HEK293 (cell line): ENCODE results near the gene SYNCRIP.

Experiments
- GLI2 ChIP-seq: fragments of 450-650 bp; formaldehyde crosslinking; IDR thresholded peaks from 2 replicates; pipeline ENCODE4; 2017; ENCODE audit warnings: missing biosample characterization, missing genetic modification characterization, low read depth, borderline replicate concordance
- KLF16 ChIP-seq: fragments of 450-650 bp; formaldehyde crosslinking; IDR thresholded peaks from 2 replicates; pipeline ENCODE4 v1.5.1; 2017; ENCODE audit warnings: missing biosample characterization, missing genetic modification characterization
- MYNN ChIP-seq: fragments of 450-650 bp; formaldehyde crosslinking; IDR thresholded peaks from 2 replicates; pipeline ENCODE4 v1.5.1; 2016; ENCODE audit warnings: missing biosample characterization, missing genetic modification characterization, borderline replicate concordance
- OSR2 ChIP-seq: fragments of 450-650 bp; formaldehyde crosslinking; IDR thresholded peaks from 2 replicates; pipeline ENCODE4 v1.5.1; 2016; ENCODE audit warnings: missing biosample characterization, missing genetic modification characterization
- ZNF24 ChIP-seq: fragments of 450-650 bp; formaldehyde crosslinking; IDR thresholded peaks from 2 replicates; pipeline ENCODE4 v1.5.1; 2016; ENCODE audit warnings: missing biosample characterization, missing genetic modification characterization
- ZNF274 ChIP-seq, 2 experiments: fragments of 200-500 bp in 1 of 2; fragments of 450-650 bp in 1 of 2; sonication (Bioruptor generic) in 1 of 2; formaldehyde crosslinking in 1 of 2; IDR thresholded peaks; 2 replicates each; pipeline versions ENCODE4 v1.5.1 to v1.6.1; 2014 to 2016; ENCODE audit warnings: borderline replicate concordance in 1 of 2, inconsistent platforms in 1 of 2, low read length in 1 of 2, missing biosample characterization in 1 of 2, missing genetic modification characterization in 1 of 2
- TF ChIP-seq, protein P1 (sequence below): fragments of 450-650 bp; formaldehyde crosslinking; IDR thresholded peaks from 2 replicates; pipeline ENCODE4 v1.5.1; 2016; ENCODE audit warnings: missing biosample characterization, missing genetic modification characterization
- TF ChIP-seq, protein P2 (sequence below): fragments of 450-650 bp; formaldehyde crosslinking; IDR thresholded peaks from 2 replicates; pipeline ENCODE4 v1.5.1; 2016; ENCODE audit warnings: missing biosample characterization, missing genetic modification characterization
- TF ChIP-seq, protein P3 (sequence below): fragments of 450-650 bp; formaldehyde crosslinking; IDR thresholded peaks from 2 replicates; pipeline ENCODE4 v1.5.1; 2017; ENCODE audit warnings: missing biosample characterization, missing genetic modification characterization

DNA sequence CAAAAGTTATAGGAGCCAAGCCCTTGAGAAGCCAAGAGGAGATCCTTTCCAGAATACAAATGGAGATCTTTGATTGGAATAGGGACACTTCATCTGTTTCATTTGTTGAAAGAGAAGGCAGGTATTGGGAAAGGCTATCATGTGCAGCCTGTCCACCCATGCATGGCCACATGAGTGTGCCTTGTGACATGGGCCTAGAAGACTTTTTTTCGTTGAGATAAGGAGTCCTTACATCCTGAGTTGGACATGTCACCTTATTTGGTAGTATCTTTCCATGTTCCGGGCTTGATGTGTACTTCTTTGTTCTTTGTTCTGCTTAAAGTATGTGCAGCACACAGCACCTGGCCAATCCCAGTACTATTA is 42.1 kb upstream of the SYNCRIP start:
- no peak for TF ChIP-seq MYNN (tag by site-specific recombination)
- TF ChIP-seq KLF16 (tag by site-specific recombination): no peak
- no peak for TF ChIP-seq ZNF24 (tag by site-specific recombination)
- TF ChIP-seq, protein P1, sequence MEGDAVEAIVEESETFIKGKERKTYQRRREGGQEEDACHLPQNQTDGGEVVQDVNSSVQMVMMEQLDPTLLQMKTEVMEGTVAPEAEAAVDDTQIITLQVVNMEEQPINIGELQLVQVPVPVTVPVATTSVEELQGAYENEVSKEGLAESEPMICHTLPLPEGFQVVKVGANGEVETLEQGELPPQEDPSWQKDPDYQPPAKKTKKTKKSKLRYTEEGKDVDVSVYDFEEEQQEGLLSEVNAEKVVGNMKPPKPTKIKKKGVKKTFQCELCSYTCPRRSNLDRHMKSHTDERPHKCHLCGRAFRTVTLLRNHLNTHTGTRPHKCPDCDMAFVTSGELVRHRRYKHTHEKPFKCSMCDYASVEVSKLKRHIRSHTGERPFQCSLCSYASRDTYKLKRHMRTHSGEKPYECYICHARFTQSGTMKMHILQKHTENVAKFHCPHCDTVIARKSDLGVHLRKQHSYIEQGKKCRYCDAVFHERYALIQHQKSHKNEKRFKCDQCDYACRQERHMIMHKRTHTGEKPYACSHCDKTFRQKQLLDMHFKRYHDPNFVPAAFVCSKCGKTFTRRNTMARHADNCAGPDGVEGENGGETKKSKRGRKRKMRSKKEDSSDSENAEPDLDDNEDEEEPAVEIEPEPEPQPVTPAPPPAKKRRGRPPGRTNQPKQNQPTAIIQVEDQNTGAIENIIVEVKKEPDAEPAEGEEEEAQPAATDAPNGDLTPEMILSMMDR (tag by site-specific recombination): no peak
- TF ChIP-seq GLI2 (tag by site-specific recombination): no peak
- TF ChIP-seq, protein P2, sequence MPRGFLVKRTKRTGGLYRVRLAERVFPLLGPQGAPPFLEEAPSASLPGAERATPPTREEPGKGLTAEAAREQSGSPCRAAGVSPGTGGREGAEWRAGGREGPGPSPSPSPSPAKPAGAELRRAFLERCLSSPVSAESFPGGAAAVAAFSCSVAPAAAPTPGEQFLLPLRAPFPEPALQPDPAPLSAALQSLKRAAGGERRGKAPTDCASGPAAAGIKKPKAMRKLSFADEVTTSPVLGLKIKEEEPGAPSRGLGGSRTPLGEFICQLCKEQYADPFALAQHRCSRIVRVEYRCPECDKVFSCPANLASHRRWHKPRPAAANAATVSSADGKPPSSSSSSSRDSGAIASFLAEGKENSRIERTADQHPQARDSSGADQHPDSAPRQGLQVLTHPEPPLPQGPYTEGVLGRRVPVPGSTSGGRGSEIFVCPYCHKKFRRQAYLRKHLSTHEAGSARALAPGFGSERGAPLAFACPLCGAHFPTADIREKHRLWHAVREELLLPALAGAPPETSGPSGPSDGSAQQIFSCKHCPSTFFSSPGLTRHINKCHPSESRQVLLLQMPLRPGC (tag by site-specific recombination): no peak
- TF ChIP-seq, protein P3, sequence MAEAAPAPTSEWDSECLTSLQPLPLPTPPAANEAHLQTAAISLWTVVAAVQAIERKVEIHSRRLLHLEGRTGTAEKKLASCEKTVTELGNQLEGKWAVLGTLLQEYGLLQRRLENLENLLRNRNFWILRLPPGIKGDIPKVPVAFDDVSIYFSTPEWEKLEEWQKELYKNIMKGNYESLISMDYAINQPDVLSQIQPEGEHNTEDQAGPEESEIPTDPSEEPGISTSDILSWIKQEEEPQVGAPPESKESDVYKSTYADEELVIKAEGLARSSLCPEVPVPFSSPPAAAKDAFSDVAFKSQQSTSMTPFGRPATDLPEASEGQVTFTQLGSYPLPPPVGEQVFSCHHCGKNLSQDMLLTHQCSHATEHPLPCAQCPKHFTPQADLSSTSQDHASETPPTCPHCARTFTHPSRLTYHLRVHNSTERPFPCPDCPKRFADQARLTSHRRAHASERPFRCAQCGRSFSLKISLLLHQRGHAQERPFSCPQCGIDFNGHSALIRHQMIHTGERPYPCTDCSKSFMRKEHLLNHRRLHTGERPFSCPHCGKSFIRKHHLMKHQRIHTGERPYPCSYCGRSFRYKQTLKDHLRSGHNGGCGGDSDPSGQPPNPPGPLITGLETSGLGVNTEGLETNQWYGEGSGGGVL (tag by site-specific recombination): no peak
- no peak for TF ChIP-seq OSR2 (tag by site-specific recombination)
- no peak for TF ChIP-seq ZNF274 (IDR thresholded peaks at IDR 0.05; ENCODE audit: low read length)
- TF ChIP-seq ZNF274 (tag by site-specific recombination; IDR thresholded peaks at IDR 0.05; ENCODE audit: borderline replicate concordance): no peak
